Nephron (organoid): ENCODE data around the gene SMYD4.
A peak's percentile ranks its signal among the peaks of the same experiment; 100 is the strongest.
"Not testable (repeated sequence)": the region's sequence is repeated elsewhere in the genome, so short reads cannot be mapped to it uniquely, and the experiment has no call there.

Experiments
- H3K27ac Mint-ChIP-seq, 3 experiments: 2 replicates each; pipeline ENCODE4 v1.8.0; 2020; ENCODE audit warnings: mixed read lengths in 3 of 3, mild to moderate bottlenecking in 2 of 3, moderate library complexity in 1 of 3
- H3K27me3 Mint-ChIP-seq: 2 replicates; pipeline ENCODE4 v1.8.0; 2021; ENCODE audit warnings: low read depth, mild to moderate bottlenecking, moderate library complexity, mixed read lengths
- H3K36me3 Mint-ChIP-seq: 2 replicates; pipeline ENCODE4 v1.8.0; 2020; ENCODE audit warnings: low read depth, mixed read lengths
- H3K4me1 Mint-ChIP-seq: 2 replicates; pipeline ENCODE4 v1.8.0; 2020; ENCODE audit warnings: mixed read lengths
- H3K4me3 Mint-ChIP-seq, 3 experiments: 2 replicates each; pipeline ENCODE4 v1.8.0; 2020; ENCODE audit warnings: mild to moderate bottlenecking in 3 of 3, mixed read lengths in 3 of 3, moderate library complexity in 2 of 3
- H3K9me3 Mint-ChIP-seq: 2 replicates; pipeline ENCODE4 v1.8.0; 2020; ENCODE audit warnings: mixed read lengths
- CTCF ChIP-seq, 3 experiments: fragments of 200-600 bp; sonication (generic); IDR thresholded peaks; one replicate each; pipeline ENCODE4 v1.5.0; 2021; ENCODE audit warnings: antibody characterized with exemption in 3 of 3; ENCODE audit not compliant: unreplicated experiment in 3 of 3

Gene SMYD4

GRCh38 chr17:1820528-1821252 is 9.0 kb downstream of the SMYD4 start:
- no peak for TF ChIP-seq CTCF (IDR thresholded peaks at IDR 0.05; ENCODE audit: unreplicated experiment in 3 of 3)
- Mint-ChIP-seq H3K4me3 (peak overlapping the region; percentile 3 to 9 (median 6)), H3K36me3 (peaks cover 32% of the 10 kb centered on the region), H3K27me3 (no peaks in the 10 kb centered on the region), H3K27ac (peak overlapping the region; percentile 78 to 92 (median 84)), H3K9me3 (no peaks in the 10 kb centered on the region), H3K4me1 (peaks cover 14% of the 10 kb centered on the region)

- Mint-ChIP-seq H3K4me1 (no peaks in the 10 kb centered on the region), H3K9me3 (no peaks in the 10 kb centered on the region), H3K36me3 (peaks cover 29% of the 10 kb centered on the region), H3K27me3 (no peaks in the 10 kb centered on the region), H3K27ac (no peak overlapping the region), H3K4me3 (no peak overlapping the region)
- no peak for TF ChIP-seq CTCF (IDR thresholded peaks at IDR 0.05; ENCODE audit: unreplicated experiment in 3 of 3)
These were observed 16.6 kb downstream of the SMYD4 start for GRCh38 chr17:1813088-1813487.

- Mint-ChIP-seq H3K4me3 (no peak overlapping the region), H3K4me1 (no peaks in the 10 kb centered on the region), H3K27me3 (no peaks in the 10 kb centered on the region), H3K27ac (peak overlapping the region in 2 of 3 experiments; percentile 71 to 77), H3K36me3 (peaks cover 26% of the 10 kb centered on the region), H3K9me3 (no peaks in the 10 kb centered on the region)
- no peak for TF ChIP-seq CTCF (IDR thresholded peaks at IDR 0.05; ENCODE audit: unreplicated experiment in 3 of 3)
These were observed 19.1 kb downstream of the SMYD4 start for GRCh38 chr17:1810450-1811103.

GRCh38 chr17:1809815-1810214 is 19.9 kb downstream of the SMYD4 start:
- H3K9me3 Mint-ChIP-seq, H3K4me3 Mint-ChIP-seq, H3K4me1 Mint-ChIP-seq, H3K27me3 Mint-ChIP-seq: not testable (repeated sequence)
- Mint-ChIP-seq H3K27ac (peak overlapping the region in 1 of 3 experiments; percentile 14), H3K36me3 (peaks cover 28% of the 10 kb centered on the region)

- H3K4me3 Mint-ChIP-seq, result no peak overlapping the region
- no peaks in the 10 kb centered on the region for H3K4me1 Mint-ChIP-seq
- no peaks in the 10 kb centered on the region for H3K27me3 Mint-ChIP-seq
- TF ChIP-seq CTCF (IDR thresholded peaks at IDR 0.05; ENCODE audit: unreplicated experiment in 3 of 3), result no peak
- peaks cover 34% of the 10 kb centered on the region for H3K36me3 Mint-ChIP-seq
- H3K27ac Mint-ChIP-seq, result no peak overlapping the region
- H3K9me3 Mint-ChIP-seq, result no peaks in the 10 kb centered on the region
These were observed 21.1 kb downstream of the SMYD4 start for GRCh38 chr17:1808644-1809043.

- H3K27me3 Mint-ChIP-seq, result no peaks in the 10 kb centered on the region
- H3K36me3 Mint-ChIP-seq, result peaks cover 35% of the 10 kb centered on the region
- no peak for TF ChIP-seq CTCF (IDR thresholded peaks at IDR 0.05; ENCODE audit: unreplicated experiment in 3 of 3)
- no peaks in the 10 kb centered on the region for H3K4me1 Mint-ChIP-seq
- no peak overlapping the region for H3K4me3 Mint-ChIP-seq
- H3K9me3 Mint-ChIP-seq, result no peaks in the 10 kb centered on the region
- no peak overlapping the region for H3K27ac Mint-ChIP-seq
These were observed 21.8 kb downstream of the SMYD4 start for GRCh38 chr17:1807890-1808289.
